OCI-M2 (cell line): ENCODE measurements around the gene GAGE12E.
"Not testable (repeated sequence)": the region's sequence is repeated elsewhere in the genome, so short reads cannot be mapped to it uniquely, and the experiment has no call there.

Experiments used
- DNase-seq: peaks from one replicate; lab custom pipeline; 2025; ENCODE audit not compliant: unreplicated experiment; lab: John Stamatoyannopoulos, UW

The GAGE12E gene, protein sequence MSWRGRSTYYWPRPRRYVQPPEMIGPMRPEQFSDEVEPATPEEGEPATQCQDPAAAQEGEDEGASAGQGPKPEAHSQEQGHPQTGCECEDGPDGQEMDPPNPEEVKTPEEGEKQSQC

DNA sequence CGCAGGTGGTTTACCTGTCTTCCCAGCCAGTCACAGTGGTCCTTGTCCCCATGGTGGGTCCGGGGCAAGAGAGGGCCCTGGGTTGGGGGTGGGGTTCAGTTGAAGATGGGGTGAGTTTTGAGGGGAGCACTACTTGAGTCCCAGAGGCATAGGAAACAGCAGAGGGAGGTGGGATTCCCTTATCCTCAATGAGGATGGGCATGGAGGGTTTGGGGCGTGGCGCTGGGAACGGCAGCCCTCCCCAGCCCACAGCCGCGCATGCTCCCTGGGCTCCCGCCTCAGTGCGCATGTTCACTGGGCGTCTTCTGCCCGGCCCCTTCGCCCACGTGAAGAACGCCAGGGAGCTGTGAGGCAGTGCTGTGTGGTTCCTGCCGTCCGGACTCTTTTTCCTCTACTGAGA, at the start of gene GAGE12E:
Gene GAGE12E, plus strand, starts transcription at position 301 of the 400 bp plus-strand sequence. CDS start 1,155 bp downstream, outside the sequence.
- not testable (repeated sequence) for DNase-seq

DNA sequence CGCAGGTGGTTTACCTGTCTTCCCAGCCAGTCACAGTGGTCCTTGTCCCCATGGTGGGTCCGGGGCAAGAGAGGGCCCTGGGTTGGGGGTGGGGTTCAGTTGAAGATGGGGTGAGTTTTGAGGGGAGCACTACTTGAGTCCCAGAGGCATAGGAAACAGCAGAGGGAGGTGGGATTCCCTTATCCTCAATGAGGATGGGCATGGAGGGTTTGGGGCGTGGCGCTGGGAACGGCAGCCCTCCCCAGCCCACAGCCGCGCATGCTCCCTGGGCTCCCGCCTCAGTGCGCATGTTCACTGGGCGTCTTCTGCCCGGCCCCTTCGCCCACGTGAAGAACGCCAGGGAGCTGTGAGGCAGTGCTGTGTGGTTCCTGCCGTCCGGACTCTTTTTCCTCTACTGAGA, 19.2 kb upstream of the GAGE12E start, which contains the start of gene GAGE12C:
Gene GAGE12C, plus strand, starts transcription at position 301 of the 400 bp plus-strand sequence. CDS start 1,155 bp downstream, outside the sequence.
- not testable (repeated sequence) for DNase-seq

DNA sequence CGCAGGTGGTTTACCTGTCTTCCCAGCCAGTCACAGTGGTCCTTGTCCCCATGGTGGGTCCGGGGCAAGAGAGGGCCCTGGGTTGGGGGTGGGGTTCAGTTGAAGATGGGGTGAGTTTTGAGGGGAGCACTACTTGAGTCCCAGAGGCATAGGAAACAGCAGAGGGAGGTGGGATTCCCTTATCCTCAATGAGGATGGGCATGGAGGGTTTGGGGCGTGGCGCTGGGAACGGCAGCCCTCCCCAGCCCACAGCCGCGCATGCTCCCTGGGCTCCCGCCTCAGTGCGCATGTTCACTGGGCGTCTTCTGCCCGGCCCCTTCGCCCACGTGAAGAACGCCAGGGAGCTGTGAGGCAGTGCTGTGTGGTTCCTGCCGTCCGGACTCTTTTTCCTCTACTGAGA, 9.7 kb upstream of the GAGE12E start, which contains the start of gene GAGE12D:
Gene GAGE12D, plus strand, starts transcription at position 301 of the 400 bp plus-strand sequence. CDS start 1,155 bp downstream, outside the sequence.
- not testable (repeated sequence) for DNase-seq

DNA sequence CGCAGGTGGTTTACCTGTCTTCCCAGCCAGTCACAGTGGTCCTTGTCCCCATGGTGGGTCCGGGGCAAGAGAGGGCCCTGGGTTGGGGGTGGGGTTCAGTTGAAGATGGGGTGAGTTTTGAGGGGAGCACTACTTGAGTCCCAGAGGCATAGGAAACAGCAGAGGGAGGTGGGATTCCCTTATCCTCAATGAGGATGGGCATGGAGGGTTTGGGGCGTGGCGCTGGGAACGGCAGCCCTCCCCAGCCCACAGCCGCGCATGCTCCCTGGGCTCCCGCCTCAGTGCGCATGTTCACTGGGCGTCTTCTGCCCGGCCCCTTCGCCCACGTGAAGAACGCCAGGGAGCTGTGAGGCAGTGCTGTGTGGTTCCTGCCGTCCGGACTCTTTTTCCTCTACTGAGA, 9.5 kb downstream of the GAGE12E start, which contains the start of gene GAGE12F:
Gene GAGE12F, plus strand, starts transcription at position 301 of the 400 bp plus-strand sequence. CDS start 1,155 bp downstream, outside the sequence.
- not testable (repeated sequence) for DNase-seq

DNA sequence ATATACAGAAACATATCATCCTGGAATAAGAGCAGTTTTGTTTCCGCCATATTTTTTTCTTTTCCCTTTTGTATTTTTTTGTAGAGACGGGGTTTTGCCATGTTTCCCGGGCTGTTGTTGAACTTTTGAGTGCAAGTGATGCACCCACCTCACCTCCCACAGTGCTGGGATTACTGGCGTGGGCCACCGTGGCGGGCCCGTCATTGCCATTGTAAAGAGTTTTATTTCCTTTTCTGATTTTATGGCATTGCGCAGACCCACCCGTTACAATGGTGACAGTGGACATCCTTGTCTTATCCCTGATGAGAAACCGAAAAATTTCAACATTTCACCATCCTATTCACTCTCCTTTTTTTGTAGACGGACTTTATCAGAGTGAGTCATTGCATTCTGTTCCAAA, 17.6 kb downstream of the GAGE12E start:
- not testable (repeated sequence) for DNase-seq

DNA sequence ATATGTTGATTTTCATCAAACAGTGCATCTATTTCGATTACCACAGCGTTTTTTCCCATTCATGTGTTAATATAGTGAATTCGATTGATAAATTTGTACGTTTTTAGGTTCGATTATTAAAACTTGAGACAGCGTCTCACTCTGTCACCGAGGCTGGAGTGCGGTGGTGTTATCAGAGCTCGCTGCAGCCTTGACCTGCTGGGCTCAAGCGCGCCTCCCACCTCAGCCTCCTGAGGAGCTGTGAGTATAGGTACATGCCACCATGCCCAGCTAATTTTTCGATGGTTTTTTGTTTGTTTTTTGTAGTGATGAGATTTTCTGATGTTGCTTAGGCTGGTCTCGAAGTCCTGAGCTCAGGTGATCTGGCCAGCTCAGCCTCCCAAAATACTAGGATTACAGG, 18.1 kb downstream of the GAGE12E start:
- not testable (repeated sequence) for DNase-seq

DNA sequence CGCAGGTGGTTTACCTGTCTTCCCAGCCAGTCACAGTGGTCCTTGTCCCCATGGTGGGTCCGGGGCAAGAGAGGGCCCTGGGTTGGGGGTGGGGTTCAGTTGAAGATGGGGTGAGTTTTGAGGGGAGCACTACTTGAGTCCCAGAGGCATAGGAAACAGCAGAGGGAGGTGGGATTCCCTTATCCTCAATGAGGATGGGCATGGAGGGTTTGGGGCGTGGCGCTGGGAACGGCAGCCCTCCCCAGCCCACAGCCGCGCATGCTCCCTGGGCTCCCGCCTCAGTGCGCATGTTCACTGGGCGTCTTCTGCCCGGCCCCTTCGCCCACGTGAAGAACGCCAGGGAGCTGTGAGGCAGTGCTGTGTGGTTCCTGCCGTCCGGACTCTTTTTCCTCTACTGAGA, 19.0 kb downstream of the GAGE12E start, which contains the start of gene GAGE12G:
Gene GAGE12G, plus strand, starts transcription at position 301 of the 400 bp plus-strand sequence. CDS start 1,155 bp downstream, outside the sequence.
- DNase-seq: not testable (repeated sequence)

DNA sequence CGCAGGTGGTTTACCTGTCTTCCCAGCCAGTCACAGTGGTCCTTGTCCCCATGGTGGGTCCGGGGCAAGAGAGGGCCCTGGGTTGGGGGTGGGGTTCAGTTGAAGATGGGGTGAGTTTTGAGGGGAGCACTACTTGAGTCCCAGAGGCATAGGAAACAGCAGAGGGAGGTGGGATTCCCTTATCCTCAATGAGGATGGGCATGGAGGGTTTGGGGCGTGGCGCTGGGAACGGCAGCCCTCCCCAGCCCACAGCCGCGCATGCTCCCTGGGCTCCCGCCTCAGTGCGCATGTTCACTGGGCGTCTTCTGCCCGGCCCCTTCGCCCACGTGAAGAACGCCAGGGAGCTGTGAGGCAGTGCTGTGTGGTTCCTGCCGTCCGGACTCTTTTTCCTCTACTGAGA, 28.6 kb downstream of the GAGE12E start, which contains the start of gene GAGE12H:
Gene GAGE12H, plus strand, starts transcription at position 301 of the 400 bp plus-strand sequence. CDS start 1,155 bp downstream, outside the sequence.
- DNase-seq: not testable (repeated sequence)

DNA sequence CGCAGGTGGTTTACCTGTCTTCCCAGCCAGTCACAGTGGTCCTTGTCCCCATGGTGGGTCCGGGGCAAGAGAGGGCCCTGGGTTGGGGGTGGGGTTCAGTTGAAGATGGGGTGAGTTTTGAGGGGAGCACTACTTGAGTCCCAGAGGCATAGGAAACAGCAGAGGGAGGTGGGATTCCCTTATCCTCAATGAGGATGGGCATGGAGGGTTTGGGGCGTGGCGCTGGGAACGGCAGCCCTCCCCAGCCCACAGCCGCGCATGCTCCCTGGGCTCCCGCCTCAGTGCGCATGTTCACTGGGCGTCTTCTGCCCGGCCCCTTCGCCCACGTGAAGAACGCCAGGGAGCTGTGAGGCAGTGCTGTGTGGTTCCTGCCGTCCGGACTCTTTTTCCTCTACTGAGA, 38.1 kb downstream of the GAGE12E start, which contains the start of gene GAGE2A:
Gene GAGE2A, plus strand, starts transcription at position 301 of the 400 bp plus-strand sequence. CDS start 1,155 bp downstream, outside the sequence.
- not testable (repeated sequence) for DNase-seq

DNA sequence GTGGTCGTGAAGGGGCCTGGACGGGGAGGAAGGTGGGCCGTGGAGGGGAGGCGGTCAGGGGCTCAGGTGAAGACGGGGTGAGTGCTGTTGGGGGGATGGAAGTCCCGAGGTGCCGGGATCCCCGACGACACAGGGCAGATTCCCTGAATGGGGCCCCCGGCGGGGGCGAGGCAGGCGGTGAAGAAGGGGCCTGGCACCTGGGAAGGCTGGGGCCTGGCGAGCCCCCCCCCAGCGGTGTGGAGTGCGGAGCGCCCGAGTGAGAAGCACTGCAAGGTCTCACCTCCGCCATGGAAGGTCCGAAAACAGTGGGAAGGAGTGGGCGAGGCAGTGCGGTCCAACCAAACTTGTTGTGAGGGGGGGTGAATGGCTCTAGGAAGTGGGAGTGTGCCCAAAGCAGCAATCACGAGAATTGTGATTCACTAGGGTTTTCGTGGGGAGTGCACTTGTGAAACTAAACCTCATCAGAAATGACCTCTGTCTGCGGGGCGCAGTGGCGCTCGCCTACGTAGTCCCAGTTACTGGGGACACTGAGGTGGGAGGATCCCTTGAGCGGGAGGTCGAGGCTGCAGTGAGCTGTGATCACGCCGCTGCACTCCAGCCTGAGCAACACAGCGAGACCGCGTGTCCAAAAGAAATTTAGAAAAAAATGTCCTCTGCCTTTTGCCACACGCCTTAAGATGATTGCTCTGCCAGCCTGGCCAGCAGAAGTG, 38.8 kb downstream of the GAGE12E start:
- DNase-seq: not testable (repeated sequence)

DNA sequence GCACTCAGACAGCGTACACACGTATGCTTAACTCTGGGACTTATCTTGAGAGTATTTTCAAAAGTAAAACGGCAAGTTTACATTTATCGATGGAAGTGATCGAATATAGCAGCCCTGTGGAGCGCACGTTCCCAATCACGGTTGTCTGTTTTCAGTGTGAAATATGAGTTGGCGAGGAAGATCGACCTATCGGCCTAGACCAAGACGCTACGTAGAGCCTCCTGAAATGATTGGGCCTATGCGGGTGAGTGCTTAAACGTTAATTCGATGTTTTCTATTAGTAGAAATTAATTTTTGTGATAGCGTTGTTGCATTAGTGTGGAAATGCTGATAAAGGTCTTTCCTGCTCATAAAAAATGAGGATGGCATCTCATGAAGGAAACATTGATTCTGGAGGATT, 39.4 kb downstream of the GAGE12E start:
- not testable (repeated sequence) for DNase-seq

DNA sequence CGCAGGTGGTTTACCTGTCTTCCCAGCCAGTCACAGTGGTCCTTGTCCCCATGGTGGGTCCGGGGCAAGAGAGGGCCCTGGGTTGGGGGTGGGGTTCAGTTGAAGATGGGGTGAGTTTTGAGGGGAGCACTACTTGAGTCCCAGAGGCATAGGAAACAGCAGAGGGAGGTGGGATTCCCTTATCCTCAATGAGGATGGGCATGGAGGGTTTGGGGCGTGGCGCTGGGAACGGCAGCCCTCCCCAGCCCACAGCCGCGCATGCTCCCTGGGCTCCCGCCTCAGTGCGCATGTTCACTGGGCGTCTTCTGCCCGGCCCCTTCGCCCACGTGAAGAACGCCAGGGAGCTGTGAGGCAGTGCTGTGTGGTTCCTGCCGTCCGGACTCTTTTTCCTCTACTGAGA, 47.6 kb downstream of the GAGE12E start, which contains the start of gene GAGE1:
Gene GAGE1, plus strand, starts transcription at position 301 of the 400 bp plus-strand sequence. CDS start 1,155 bp downstream, outside the sequence.
- DNase-seq: not testable (repeated sequence)
